Activated CD4-positive, alpha-beta T cell treated with anti-CD3 and anti-CD28 coated beads, Interleukin-2, Interleukin-6, amounts not matched to agents 100 ng/mL and 50 ng/mL, durations not matched to agents 16 hours and 8 hours (primary cell): ENCODE results near the gene NFIB.

Experiments
- DNase-seq: peaks from one replicate; pipeline ENCODE4 v3.0.0-alpha.2; 2020

The NFIB gene

GRCh38 chr9:14209399-14210345, 104.3 kb downstream of the NFIB start:
- no peak for DNase-seq

- no peak for DNase-seq
Observed at GRCh38 chr9:14207352-14207995, 106.5 kb downstream of the NFIB start.

- no peak for DNase-seq
Observed at GRCh38 chr9:14205463-14205862, 108.5 kb downstream of the NFIB start.

GRCh38 chr9:14203356-14204056, 110.4 kb downstream of the NFIB start:
- DNase-seq = no peak

- no peak for DNase-seq
Observed at GRCh38 chr9:14198841-14199455, 115.0 kb downstream of the NFIB start.

- DNase-seq = no peak
Observed at GRCh38 chr9:14198047-14198840, 115.7 kb downstream of the NFIB start.

- DNase-seq = no peak
Observed at GRCh38 chr9:14197325-14197858, 116.5 kb downstream of the NFIB start.

GRCh38 chr9:14193328-14193990, 120.5 kb downstream of the NFIB start:
- DNase-seq = no peak

GRCh38 chr9:14192556-14192955, 121.4 kb downstream of the NFIB start:
- DNase-seq = no peak

GRCh38 chr9:14191512-14191911, 122.4 kb downstream of the NFIB start:
- DNase-seq = no peak

GRCh38 chr9:14190240-14190639, 123.7 kb downstream of the NFIB start:
- DNase-seq = no peak

GRCh38 chr9:14189578-14189977, 124.4 kb downstream of the NFIB start:
- DNase-seq = no peak

GRCh38 chr9:14189146-14189545, 124.8 kb downstream of the NFIB start:
- no peak for DNase-seq

- no peak for DNase-seq
Observed at GRCh38 chr9:14188538-14188937, 125.4 kb downstream of the NFIB start.

GRCh38 chr9:14188011-14188410, 125.9 kb downstream of the NFIB start:
- no peak for DNase-seq

- no peak for DNase-seq
Observed at GRCh38 chr9:14186096-14186495, 127.8 kb downstream of the NFIB start.

GRCh38 chr9:14185016-14185415, 128.9 kb downstream of the NFIB start:
- DNase-seq = no peak

GRCh38 chr9:14183001-14183400, 130.9 kb downstream of the NFIB start:
- no peak for DNase-seq

- DNase-seq = no peak
Observed at GRCh38 chr9:14180960-14181537, 132.9 kb downstream of the NFIB start.

- no peak for DNase-seq
Observed at GRCh38 chr9:14180093-14180959, 133.6 kb downstream of the NFIB start.
